ENCODE data around the gene TRIM71.
"Not testable (repeated sequence)": the region's sequence is repeated elsewhere in the genome, so short reads cannot be mapped to it uniquely, and the experiment has no call there.

The TRIM71 gene

DNA sequence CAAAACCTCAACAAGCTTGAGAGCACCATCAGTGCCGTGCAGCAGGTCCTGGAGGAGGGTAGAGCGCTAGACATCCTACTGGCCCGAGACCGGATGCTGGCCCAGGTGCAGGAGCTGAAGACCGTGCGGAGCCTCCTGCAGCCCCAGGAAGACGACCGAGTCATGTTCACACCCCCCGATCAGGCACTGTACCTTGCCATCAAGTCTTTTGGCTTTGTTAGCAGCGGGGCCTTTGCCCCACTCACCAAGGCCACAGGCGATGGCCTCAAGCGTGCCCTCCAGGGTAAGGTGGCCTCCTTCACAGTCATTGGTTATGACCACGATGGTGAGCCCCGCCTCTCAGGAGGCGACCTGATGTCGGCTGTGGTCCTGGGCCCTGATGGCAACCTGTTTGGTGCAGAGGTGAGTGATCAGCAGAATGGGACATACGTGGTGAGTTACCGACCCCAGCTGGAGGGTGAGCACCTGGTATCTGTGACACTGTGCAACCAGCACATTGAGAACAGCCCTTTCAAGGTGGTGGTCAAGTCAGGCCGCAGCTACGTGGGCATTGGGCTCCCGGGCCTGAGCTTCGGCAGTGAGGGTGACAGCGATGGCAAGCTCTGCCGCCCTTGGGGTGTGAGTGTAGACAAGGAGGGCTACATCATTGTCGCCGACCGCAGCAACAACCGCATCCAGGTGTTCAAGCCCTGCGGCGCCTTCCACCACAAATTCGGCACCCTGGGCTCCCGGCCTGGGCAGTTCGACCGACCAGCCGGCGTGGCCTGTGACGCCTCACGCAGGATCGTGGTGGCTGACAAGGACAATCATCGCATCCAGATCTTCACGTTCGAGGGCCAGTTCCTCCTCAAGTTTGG, 72.9 kb downstream of the TRIM71 start:
- no peak for DNase-seq (ENCODE audit: low read depth in 2 of 2)

DNA sequence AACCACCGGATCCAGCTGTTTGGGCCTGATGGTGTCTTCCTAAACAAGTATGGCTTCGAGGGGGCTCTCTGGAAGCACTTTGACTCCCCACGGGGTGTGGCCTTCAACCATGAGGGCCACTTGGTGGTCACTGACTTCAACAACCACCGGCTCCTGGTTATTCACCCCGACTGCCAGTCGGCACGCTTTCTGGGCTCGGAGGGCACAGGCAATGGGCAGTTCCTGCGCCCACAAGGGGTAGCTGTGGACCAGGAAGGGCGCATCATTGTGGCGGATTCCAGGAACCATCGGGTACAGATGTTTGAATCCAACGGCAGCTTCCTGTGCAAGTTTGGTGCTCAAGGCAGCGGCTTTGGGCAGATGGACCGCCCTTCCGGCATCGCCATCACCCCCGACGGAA, 73.6 kb downstream of the TRIM71 start:
- DNase-seq (ENCODE audit: low read depth in 2 of 2) = no peak

DNA sequence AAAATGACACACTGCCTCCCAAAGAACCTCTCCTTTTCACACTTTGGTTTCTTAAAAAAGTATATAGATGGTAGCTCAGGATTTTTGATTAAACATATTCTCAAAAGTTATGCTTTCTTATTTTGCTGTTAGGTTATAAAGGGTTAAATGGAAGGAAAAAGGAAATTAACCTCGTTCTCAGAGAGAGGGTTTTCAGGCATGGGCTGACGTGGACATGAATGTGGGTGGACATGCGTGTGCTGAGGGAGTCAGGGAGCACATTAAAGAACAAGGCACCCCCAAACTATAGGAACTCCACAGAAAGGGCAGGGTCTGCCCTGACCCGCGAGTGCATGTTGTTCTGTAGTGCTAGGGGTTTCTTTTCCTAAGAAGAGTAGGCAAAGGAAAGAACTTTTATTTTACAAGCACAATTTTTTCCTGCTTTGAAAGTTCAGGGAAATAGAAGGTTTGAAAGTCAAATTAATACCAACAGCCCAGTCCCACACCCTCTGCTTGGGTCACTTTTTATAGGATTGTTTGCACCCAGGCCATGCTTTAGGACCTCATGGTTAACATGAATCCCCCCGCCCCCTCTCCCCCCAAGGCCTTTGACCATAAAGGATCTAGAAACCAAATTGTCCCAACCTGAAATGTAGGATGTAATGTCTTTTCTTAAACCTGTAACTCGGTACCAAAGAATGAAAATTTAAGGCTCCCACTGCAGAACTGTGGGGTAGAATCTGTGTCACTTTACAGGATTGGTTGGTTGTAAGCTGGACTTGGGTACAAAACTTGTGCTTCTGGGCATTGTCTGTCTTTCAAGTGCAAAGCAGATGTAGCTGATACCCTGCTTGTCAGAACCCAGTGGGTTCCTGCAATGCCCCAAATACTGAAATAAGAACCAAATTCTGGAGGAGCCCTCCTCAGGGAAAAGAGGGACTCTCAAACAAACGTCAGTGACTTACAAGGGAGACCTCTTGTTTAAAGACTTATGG, 75.1 kb downstream of the TRIM71 start:
- no peak for DNase-seq (ENCODE audit: low read depth in 2 of 2)

DNA sequence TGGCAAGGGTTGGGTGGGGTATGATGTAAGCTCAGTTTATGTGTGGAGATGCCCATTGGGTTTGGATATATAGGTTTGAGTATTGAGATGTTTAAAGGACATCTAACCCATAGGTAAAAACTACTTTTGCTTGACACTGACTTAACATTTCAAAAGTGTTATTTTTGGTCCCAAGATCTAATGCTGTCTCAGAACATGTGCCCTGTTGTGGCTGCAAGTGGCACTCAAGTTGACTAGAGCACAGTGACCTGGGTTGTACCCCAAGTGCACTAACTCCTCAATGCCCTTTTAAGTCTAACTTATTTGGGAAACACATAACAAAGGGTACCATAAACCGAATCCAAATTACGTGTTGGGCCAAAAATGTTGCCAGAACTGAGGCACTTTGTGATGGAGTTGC, 77.2 kb downstream of the TRIM71 start:
- no peak for DNase-seq (ENCODE audit: low read depth in 2 of 2)

DNA sequence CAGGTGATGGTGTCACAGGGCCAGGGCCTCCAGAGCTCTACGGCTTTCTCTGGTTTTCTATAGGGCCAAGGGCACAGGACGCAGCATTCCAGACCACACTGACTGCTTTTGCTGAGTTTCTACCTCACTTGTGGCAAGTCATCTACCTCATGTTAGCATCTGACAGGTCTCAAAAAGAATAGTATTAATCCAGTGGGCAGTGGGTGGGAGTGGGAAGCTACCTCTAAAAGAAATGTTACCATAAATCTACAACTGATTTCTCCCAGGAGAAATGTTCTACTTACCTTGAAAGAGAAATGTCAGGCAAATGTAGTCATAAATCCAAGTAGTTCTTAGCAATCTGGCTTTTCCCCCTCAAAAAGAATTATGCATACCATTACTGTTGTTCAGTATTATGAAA, 77.9 kb downstream of the TRIM71 start:
- DNase-seq (ENCODE audit: low read depth in 2 of 2) = no peak

DNA sequence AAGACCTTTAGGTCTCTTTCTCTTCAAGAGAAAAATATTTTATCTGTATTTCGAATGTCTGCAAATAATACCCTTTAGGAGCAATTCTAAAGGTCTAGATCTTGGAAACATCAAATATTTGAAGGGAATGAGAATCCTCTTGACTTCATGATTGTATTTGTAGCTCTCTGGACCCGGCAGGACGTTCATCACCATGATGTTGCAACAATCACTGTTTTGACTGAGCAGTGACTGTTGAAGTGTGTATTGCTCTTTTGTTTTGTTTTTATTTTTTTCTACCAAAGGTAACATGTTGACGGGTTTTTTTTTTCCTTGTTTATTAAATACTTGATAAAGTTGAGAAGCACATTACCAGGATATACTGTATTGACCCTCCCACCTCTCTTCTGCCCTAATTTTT, 78.3 kb downstream of the TRIM71 start:
- DNase-seq (ENCODE audit: low read depth in 2 of 2) = no peak

DNA sequence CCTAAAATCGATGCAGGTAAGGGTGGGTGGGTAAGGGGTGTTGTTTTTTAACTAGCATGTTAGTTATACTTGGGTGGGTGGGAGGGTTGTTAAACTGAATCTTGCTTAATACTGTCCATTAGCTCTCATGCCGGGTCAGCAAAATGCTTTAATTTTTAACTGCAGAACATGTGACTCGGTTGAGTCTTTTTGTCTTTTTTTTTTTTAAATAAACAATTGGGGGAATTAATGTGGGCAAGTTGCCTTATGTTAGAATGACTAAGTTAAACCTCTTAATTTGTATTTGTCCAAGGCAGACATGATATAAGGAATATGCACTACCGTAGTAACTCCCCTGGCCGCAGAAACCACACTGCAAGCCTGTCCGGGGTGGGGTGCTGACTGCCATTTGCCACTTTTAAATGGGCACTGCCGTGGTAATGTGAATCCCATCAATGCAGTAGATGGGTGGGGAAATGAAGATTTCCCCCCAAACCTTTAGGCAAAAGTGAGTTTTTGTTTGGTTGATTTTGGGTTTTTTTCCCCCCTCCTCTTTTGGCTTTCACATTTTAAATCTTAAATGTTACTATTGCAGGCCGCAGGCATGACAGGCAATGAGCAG, 79.3 kb downstream of the TRIM71 start:
- DNase-seq (ENCODE audit: low read depth in 2 of 2) = no peak

DNA sequence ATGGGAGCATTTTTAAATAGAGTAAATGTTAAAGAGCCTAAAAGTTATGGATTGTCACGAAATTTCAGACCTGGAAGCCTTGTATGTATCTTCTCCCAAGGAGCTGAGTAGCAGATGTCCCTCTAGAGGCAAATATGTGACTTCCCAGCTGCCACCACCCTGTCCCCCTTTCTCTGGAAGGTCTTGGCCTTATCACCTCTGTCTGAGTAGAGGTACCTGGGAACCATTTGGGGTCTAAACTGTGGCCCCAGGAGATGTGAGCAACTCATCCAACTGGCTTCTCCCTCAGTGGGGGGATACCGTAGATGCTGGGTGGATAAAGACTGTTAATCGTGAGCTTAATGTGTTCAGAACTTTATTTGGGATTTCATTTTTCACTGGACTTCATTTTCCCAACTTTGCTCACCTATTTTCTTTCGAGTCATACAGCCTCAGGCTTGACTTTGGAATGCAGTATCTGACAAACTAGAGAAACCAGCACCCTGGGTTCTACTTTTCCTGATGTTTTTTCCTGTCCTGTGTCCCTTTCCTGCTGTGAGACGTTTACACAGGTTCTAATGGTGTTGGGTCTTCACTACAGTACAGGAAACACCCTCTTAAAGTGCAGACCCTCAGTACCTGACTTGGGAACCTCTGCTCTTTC, 80.3 kb downstream of the TRIM71 start:
- no peak for DNase-seq (ENCODE audit: low read depth in 2 of 2)

DNA sequence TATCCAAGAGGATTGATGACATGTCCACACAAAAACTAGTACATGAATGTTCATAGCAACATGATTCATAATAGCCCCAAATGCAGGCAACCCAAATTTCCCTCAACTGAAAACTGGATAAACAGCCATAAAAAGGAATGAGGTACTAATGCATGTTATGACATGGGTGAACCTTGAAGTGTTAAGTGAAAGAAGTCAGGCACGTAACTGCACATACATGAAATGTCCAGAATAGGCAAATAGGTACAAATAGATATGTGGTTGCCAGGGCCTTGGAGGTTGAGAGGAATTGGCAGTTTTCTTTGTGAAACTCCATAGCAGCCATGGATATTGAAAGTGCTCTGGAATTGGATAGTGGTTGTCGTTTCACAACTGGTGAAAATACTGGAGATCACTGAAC, 81.5 kb downstream of the TRIM71 start:
- no peak for DNase-seq (ENCODE audit: low read depth in 2 of 2)

DNA sequence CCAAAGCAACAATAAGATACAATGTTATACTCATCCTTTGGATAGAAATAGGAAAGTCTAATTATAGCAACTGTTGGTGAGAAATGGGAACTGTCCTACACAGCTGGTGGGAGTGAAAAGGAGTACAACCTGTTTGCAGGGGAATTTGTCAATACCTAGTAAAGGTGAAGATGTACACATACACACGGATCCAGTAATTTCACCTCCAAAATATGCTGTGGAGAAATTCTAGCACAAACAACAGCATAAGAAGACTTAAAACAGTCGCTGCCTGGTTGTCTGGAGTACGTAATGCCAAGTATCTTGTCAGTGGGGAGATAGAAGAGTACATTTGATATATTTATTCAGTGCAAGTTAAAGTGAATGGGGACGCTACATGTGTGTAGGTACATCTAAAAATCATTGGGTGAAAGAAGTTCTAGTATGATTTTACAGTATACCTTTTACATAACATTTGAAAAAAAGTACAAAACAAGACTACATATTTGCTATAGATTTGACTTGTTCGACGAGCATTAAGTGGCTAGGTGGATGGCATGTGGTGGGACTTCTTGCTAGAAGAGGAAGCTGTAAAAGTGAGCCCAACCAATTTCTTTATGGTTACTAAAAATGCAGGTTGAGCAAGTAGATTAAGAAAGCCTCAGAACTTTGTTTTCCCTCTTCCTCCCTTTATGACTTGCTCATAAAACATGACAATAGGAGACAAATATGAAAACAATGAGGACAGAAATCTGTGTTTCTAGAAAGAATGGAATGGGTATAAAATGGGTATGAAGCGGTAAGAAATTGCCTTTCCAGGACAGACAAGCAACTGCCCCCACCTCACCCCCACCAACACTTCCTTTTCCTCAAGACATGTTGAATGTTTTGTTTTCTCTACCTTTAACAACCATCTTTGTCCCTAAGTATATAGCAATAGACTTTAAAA, 83.5 kb downstream of the TRIM71 start:
- no peak for DNase-seq (ENCODE audit: low read depth in 2 of 2)

DNA sequence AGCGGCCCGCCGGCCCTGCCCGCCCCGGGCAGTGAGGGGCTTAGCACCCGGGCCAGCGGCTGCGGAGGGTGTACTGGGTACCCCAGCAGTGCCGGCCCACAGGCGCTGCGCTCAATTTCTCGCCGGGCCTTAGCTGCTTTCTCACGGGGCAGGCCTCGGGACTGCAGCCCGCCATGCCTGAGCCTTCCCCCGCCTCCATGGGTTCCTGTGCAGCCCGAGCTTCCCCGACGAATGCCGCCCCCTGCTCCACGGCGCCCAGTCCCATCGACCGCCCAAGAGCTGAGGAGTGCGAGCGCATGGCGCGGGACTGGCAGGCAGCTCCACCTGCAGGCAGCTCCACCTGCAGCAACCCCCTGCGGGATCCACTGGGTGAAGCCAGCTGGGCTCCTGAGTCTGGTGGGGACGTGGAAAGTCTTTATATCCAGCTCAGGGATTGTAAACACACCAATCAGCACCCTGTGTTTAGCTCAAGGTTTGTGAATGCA, 85.1 kb downstream of the TRIM71 start:
- peak; percentile 25 to 34 for DNase-seq (ENCODE audit: low read depth in 2 of 2)

DNA sequence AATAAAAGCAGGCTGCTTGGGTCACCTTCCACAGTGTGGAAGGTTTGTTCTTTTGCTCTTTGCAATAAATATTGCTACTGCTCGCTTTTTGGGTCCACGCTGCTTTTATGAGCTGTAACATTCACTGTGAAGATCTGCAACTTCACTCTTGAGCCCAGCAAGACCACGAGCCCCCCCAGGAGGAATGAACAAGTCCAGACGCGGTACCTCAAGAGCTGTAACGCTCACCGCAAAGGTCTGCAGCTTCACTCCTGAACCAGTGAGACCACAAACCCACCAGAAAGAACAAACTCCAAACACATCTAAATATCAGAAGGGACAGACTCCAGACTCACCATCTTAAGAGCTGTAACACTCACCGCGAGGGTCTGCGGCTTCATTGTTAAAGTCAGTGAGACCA, 86.2 kb downstream of the TRIM71 start:
- no peak for DNase-seq (ENCODE audit: low read depth in 2 of 2)

DNA sequence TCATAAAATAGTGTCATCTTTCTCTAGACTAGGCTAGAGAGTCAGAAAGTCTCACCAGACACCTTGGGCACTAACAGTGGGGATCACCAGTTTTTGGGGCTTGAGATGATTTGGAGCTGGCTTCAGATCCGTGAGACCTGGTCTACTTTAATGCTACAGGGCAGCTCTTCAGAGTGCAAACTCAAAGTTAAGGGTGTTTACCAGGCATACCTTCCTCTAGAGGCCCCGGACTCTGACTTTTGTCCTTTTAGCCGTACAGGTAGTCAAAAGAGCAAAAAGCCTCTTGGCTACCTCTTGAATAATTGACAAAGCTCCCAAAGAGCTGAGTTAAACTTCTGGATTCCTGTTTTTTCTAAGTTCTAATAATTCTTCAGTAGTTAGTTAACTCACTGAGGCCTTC, 92.2 kb downstream of the TRIM71 start:
- no peak for DNase-seq (ENCODE audit: low read depth in 2 of 2)

DNA sequence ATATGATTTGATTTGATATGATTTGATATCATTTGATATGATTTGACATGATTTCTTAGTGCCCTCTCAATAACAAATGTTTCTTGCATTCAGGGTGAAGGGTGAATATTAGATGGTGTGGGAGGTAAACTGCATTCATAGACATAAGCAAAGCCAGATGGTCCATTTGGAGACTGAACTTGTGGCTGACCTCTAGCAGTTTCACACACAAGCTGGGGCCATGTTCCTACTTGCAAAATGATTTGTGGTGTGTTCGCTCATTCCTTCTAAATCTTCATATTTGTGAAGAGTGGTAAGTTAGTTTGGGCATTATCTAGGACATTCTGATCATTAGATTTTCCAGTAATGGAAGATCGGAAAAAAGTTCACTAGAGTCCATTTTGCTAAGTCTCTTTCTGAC, 93.2 kb downstream of the TRIM71 start:
- no peak for DNase-seq (ENCODE audit: low read depth in 2 of 2)

DNA sequence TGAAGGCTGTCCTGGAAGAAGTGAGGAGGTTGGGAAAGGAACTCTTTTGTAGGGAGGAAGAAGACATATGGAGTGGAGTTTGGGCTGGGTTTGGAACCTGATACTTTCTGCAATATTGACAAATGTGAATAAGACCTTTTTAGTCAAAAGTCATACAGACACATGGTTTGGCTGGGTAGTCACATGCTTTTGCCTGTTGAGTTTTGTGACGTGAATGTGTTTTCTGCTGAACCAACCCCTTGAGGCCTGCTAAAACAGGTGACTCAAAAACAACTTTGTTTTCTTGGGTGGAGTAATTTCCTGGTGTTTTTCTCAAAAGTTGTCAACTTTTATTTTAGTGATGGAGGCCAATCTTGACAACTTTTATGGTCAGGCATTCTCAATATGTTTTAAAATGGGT, 94.2 kb downstream of the TRIM71 start:
- no peak for DNase-seq (ENCODE audit: low read depth in 2 of 2)

DNA sequence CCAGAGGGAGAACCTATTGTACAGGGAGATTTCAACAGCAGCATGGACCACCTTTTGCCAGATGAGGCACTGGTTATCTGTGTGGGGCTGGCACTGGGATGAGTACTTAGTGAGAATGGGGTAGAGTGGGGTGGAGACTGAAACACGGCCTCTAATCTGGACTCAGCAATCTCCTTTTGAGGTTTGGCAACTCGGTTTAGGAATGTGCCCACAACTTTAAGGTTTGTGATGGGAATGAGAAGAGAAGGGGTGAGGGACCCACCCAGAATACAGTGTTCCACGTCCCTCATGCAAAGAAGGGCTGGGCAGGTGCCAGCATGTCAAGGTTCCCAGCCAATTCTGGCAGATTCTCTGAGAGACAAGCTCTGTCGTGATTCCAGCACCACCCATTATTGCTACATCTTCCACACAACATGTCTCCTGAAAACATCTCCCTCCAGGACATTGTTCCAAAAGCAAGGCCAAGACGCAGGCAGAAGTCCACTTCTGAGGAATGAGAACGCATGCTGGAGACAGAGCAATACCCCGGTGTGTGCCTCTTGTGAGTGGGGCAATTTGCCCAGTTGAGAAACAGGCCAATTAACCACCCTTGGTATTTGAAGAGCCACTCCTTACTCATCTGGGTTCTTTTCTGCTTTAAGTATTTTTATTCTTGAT, 96.1 kb downstream of the TRIM71 start:
- DNase-seq (ENCODE audit: low read depth in 2 of 2) = no peak

DNA sequence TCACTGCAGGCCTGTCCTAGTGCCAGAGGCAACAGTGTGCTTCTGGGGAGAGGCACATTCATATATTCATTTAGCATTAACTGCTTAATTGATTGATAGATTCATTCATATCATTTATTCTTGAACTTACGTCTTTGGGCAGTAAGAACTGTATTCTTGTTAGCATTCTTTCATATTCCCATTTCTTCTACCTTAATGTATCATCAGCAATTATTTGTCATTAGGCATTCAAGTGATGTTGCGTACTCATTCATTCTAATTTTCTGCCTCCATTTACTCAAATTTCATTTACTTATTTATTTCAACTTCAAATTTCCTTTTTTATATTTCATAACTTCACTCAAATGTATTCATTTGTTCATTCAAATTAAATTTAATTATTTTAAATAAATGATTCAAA, 102.1 kb downstream of the TRIM71 start:
- DNase-seq (ENCODE audit: low read depth in 2 of 2) = no peak

DNA sequence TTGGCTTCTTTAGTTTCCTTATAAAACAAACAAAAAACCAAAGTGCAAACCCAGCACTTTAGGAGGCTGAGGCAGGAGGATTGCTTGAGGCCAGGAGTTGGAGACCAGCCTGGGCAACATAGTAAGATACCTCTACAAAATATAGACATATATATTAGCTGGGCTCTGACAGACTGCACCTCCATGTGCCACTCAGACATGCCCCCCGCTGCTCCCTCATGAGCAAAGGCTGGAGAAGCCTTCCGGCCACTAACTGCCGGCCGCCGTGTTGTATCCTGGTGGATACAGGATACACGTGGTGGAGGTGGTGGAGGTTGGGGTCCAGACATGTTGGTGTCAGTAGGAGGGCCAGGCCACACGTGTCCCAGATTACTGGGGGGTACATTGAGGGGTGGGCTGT, 104.3 kb downstream of the TRIM71 start:
- no peak for DNase-seq (ENCODE audit: low read depth in 2 of 2)

DNA sequence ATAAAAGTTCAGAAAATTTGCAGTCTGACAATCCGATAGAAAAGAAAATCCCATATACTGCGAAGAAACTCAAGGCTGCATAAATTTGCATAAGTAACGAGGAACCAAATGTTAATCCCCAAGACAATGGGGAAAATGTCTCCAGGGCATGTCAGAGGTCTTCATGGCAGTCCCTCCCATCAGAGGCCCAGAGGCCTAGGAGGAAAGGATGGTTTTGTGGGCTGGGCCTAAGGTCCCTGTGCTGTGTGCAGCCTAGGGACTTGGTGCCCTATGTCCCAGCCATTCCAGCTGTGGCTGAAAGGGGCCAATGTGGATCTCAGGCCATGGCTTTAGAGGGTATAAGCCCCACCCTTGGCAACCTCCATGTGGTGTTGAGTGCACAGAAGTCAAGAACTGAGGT, 112.4 kb downstream of the TRIM71 start:
- no peak for DNase-seq (ENCODE audit: low read depth in 2 of 2)

DNA sequence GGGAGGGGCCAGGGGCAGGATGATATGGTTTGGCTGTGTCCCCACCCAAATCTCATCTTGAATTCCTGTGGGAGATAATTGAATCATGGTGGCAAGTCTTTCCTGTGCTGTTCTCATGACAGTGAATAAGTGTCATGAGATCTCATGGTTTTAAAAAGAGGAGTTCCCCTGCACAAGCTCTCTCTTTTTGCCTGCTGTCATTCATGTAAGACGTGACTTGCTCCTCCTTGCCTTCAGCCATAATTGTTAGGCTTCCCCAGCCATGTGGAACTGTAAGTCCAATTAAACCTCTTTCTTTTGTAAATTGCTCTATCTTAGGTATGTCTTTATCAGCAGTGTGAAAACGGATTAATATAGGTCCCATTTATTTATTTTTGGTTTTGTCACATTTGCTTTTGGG, 113.5 kb downstream of the TRIM71 start:
- DNase-seq (ENCODE audit: low read depth in 2 of 2) = not testable (repeated sequence)
